T-helper 2 cell treated with Interferon-gamma antibody and Interleukin-4, amounts not matched to agents 100 ng/mL and 5 ng/mL, for 36 hours (primary cell): ENCODE results near the gene USP34. TPM values are rescaled to one million over a fixed set of nuclear protein-coding genes. Genes with fewer than 3 reads are reported as not detected.
"Not testable (repeated sequence)": the region's sequence is repeated elsewhere in the genome, so short reads cannot be mapped to it uniquely, and the experiment has no call there.

ENCODE experiments used
- intact Hi-C: fragments of 100-400 bp; cut with micrococcal nuclease; formaldehyde crosslinking; loops from one replicate; pipeline ENCODE4 v1.15.1; 2023
- total RNA-seq: library from RNA; stranded (reverse); gene quantifications from 2 replicates; pipeline ENCODE4 v1.2.3, GENCODE V29; 2022

Gene USP34
- total RNA-seq, 1 donor from 2014 or later = 96.6 TPM

DNA sequence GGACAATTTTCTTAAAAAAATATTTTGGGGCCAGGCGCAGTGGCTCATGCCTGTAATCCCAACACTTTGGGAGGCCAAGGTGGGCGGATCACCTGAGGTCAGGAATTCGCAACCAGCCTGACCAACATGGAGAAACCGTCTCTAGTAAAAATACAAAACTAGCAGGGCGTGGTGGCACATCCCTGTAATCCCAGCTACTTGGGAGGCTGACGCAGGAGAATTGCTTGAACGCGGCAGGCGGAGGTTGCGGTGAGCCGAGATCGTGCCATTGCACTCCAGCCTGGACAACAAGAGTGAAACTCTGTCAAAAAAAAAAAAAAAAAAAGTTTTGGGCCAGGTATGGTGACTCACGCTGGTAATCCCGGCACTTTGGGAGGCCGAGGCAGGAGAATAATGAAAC is 276.2 kb downstream of the USP34 start:
- intact Hi-C loops = not testable (repeated sequence)

DNA sequence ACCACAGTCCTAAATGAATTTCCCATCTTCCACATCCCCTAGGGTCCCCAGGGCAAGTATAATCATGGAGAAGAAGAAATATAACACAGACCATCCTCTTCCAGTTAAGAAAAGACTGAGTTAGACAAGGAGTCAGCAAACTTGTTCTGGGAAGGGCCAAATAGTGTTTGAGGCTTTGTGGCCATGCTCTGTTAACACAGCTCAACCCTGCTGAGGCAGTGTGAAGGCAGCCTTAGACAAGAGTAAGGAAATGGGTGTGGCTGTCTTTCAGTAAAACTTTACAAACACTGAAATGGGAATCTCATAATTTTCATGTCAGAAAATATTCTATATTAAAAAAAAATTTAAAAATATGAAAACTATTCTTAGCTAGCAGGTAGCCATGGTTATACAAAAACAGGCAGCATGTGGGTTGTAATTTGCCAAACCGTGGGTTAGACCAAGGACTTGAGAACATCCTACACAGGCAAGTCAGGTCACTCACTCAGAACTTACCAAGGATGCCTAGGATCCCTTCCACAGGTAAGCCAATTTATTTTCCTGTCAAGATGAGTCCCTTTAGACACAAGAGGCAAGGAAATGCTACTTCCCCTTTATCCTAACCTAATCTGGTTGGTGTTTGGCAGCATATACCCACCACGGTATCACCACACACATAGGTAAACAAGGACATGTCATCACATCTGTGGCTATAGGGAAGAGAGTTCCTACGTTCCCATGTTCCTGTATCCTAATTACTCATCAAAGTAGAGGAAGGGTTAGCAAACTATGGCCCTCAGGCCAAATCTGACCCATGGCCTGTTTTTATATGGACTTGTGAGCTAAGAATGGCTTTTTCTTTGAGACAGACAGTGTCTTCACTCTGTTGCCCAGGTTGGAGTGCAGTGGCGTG is 277.0 kb downstream of the USP34 start:
- intact Hi-C loops = no loop called here

DNA sequence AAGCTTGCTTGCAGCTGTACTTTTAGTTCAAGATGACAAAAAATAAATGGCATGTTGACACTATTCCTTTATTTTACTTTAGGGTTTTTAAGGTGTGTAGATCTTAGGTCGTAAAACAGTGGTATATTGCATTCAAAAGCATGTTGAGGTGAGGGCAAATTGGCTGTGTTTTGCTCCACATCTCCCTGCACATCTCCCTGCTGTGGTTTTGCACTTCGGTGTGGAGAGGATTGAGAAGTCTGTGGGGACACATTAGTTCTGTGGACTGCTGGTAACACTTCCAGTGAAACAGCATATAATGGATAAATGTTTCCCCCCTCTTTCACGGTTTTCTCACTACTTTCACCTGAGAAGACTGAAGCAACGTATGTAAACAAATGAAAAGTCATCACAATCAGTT is 283.8 kb downstream of the USP34 start:
- intact Hi-C loops = no loop called here

DNA sequence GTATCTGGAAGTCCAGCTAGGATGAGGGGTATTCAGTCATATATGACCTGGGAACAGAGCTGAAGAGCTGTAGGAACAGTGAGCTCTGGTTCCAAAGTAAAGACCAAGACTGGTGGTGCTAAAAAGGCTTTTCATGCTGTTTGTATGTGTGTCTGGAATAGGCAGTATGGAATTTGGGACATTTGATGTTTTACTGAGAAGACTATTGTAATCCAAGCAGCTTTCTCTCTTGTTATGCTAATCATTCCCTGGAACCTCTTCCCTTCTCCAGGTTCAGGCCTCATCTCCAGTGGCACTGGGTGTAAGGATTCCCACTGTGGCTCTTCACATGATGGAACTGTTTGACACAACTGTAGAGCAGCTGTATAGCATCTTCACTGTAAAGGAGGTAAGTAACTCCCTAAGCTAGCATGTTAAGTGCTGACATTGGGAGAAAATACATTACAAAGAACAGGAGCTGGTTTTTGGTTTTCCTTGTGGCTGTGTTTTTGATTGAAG is 285.6 kb downstream of the USP34 start:
- intact Hi-C loops = no loop called here

DNA sequence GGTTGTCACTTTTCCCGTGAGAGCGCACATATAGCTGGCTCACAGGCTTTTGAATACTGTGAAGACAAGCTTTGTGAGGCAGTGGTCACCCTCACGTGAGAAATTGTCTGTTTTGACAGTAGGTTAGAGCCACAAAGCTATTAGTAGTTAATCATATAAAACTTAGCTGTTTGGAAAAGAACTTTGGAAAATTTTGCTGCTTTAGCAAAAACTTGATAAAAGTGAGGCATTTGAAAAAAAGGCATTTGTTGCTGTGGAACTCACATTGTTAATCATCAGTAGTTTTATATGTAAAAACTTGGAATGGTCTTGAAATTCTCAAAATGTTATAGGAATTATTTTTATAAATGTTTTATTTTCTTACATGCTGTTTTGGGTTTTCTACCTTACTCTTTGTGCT is 286.6 kb downstream of the USP34 start:
- intact Hi-C loops = no loop called here

DNA sequence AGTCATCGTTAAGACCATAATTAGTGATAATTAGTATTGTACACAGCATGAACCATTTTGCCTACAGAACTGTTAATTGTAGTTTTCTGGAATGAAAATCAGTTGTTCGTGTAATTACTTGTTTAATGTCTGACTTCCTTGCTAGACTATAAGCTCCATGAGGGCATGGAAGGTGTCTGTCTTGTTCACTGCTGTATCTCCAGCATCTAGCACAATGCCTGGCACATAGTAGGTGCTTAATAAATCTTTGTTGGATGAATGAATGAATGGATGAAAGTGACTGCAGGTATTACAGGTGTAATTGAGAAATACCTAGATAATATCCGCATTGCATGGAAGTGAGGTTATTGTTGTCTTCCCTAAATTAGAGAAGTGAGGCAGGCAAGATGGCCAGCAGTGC is 287.1 kb downstream of the USP34 start:
- intact Hi-C loops = no loop called here

DNA sequence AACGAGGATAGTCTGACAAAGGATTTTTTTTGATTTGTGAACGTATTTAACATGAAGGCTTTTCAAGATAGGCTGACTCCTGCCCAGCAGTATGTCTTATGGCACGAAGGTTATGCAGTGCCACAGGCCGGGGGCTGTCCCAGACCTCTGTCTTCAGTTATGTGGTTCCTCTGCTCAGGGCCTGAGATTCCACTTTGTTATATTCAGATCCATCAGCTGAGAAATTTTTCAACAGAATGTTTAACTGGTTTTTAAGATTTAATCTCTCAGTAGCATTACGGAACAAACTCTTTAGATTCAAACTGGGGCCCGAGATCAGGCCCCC is 288.9 kb downstream of the USP34 start:
- intact Hi-C loops = no loop called here

DNA sequence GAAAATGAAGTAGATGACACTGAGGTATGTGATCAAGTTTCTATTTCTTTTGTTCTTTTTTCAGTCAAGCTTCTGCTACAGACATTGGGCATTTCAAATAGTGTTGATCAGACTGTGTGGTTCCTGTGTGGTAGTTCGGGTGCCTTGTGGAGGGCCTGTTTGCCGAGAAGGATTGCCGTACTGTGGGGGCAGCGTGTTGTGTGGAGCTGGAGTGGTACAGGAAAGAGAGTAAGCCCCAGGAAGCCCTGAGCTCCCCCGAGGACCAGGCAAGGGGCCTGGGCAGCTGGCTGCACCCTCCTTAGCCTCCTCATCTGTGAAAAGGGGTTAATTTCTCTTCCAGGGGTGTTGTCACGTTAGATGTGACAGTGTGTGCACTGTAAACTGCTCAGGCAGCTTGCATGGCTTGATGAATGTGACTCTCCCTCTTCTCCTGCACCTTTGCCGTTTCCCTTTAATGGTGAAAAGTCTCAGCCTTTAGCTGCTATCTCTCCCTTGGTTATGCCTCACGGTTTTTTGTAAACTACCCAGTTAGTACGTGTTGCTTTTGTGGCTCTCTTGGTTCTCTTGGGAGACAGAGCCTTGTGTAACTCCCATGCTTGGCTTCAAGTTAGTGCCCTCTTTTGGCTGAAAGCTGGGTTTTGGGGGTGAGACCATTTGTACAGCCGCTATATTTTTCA is 289.4 kb downstream of the USP34 start:
- intact Hi-C loops = no loop called here

DNA sequence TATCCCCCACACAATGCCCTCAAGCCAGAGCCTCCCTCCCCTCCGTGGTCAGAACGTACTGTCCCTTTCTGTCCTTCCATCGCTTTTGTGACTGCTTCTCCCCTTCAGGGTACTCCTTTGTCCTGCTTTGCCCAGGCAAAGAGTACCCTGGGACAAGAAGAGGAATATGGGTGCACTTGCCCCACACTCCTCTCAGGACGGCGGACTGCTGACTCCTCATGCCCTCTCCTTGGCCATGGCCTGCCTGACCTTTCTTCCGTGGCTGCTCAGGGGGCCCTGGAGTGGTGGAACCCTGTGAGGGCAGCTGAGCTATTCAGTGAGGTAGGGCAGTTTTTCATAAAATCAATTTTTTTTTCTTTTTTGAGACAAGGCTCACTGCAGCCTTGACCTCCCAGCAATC is 290.2 kb downstream of the USP34 start:
- intact Hi-C loops = no loop called here

DNA sequence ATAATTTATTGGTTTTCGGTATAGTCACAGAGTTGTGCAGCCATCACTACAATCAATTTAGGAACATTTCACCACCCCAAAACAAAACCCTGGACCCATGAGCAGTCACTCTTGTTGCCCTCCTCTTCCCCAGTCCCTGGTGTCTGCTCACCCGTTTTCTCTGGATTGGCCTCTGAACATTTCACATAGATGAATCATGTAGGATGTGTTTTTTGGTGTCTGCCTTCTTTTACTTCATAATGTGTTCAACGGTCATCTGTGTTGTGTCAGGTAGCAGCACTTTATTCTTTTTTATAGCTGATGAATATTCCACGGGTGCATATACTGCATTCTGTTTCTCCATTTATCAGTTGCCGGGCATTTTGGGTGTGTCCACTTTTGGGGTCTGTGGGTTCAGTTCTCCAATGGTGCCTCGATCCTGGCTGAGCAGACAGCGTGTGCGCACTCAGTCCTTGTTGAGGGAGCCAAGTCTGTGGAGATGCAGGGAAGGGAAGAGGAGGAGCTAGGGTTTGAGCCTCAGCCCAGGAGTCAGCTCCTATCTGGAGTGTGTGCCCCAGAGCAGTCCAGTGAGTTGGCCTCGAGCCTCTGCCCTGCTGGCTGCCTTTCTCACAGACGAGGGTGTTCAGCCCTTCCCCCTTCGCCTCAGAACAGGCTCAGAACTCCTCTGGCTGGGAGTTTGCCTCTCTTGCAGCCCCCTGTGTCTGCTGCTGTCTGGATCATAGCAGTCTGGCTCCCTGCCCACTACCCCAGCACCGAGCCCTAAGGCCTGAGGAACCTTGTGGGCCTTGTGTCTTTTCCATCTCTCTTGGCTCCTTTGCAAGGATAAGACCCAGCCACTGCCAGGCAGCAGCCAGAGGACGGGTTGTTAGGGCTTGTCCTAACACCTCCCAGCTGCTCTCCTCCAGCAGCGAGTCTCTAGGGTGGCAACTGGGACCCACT is 290.9 kb downstream of the USP34 start:
- intact Hi-C loops = loop anchor here (5.0 kb wide), 2 partner anchors 363 to 582 kb away; no protein-coding TSS in a partner anchor

DNA sequence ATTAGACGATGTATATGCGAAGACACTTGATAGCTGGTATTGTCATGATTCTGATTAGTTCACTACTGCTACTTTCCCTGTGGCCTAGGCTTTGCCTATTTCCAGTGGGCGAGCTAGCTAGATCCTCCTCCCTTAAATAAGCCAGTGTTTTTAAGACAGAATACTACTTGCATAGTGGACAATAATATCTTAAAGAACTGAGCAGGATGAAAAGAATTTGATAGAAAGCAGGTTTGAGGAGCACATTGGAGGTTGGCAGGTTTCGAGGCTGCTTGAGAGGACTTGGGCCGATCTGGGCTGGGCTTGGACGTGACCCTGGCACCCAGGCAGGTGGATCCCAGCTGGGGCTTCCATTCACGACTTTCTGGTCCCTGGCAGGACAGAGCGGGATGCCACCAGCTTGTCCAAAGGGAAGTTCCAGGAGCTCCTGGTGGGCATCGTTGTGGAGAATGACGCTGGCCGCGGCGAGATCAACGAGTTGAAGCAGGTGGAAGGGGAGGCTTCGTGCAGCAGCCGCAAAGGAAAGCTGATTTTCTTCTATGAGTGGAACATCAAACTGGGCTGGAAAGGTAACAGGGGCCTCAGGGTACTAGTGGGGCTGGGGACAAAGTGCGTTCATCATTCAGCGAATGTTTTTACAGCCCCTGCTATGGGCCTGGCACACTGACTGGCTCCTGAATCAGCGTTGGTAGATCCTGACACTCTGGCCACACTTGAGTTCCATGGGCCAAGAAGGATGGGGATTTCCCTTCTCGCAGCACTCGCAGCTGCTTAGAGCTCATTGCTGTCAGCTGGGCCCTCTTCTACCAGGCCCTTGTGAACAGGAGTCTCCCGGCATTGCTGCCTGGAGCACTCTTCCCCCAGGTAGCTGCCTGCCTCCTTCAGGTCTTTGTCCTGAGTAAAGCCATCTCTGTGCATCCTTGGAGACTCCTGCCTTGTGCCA is 292.0 kb downstream of the USP34 start:
- intact Hi-C loops = loop anchor here (5.0 kb wide), 2 partner anchors 362 to 583 kb away; no protein-coding TSS in a partner anchor

DNA sequence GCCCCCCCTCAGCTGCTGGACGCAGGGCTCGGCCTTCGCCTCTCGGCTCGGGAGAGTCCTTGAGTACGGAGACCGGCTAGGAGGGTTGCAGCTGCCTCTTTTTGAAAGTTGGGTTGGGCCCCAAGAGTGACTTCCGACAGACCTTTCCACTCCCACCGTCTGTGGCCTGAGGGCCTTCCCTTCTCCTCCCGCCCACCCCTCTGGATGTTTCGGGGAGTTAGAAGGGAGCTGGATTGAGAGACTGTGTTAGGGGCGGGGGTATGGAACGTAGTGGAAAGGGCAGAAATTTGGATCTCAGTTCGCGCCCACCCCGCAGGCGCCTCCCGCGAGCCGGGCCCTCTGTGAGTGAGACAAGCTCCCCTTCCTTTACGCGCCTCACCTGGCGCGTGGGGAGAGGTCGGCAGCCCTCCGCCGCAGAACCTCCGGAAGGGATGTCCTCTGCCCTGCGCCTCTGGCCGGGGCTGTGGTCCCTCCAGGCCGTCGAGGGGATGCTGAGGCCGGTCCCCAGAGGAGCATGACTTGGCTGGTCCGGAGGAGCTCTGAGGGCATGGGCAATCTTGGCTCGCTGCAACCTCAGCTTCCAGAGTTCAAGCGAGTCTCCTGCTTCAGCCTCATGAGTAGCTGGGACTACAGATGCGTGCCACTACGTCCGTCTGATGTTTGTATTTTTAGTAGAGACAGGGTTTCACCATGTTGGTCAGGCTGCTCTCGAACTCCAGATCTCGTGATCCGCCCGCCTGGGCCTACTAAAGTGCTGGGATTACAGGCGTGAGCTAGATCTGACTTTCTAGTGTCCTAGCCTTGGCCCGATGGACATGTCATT is 292.9 kb downstream of the USP34 start:
- intact Hi-C loops = loop anchor here (1.0 to 5.0 kb wide), 10 partner anchors 33 to 1019 kb away; partner anchors contain the start of genes B3GNT2, PAPOLG, PEX13 and REL

DNA sequence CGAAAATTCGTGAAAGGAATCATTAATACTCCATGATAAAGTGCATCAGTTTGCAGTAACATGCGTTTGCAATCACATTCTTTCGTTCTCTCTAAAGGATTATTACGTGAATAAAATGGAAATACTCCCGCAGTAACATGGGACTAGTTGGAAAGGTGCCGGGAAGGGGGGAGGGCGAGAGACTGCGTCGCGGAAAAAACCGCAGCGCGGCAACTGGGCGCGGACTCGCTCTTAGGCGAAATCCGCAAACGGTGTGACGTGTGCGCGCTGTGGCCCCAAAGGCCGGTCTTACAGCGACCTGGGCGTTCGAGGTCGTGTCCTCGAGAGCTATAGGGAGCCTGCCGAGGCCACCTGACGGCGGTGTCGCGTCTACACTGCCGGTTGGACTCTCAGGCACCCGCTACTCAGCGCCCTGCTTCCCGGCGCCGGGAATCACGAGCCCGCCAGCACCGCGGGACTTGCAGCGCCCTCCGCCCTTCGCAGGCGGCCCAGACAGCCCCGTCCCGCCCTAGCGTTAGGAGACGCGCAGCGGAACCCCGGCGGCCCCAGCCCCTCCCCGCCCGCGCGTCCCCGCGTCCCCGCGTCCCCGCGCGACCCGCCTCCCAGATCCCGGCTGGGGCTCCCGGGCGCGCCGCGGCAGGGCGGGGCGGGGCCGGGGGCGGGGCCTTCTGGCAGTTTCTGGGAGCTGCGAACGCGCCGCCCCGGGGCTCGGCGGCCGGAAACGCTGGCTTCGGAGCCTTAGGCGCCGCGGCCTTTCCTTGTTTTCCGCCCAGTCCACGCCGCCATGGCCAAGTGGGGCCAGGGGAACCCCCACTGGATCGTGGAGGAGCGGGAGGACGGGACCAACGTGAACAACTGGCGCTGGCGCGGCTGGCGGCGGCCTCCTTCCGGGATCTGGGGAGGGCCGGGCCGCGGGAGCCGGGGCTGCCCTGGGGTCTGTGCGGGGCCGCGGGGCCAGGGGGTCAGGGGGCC is 293.8 kb downstream of the USP34 start:
- intact Hi-C loops = loop anchor here (1.0 to 5.0 kb wide), 10 partner anchors 32 to 1020 kb away; partner anchors contain the start of genes B3GNT2, PAPOLG, PEX13 and REL

DNA sequence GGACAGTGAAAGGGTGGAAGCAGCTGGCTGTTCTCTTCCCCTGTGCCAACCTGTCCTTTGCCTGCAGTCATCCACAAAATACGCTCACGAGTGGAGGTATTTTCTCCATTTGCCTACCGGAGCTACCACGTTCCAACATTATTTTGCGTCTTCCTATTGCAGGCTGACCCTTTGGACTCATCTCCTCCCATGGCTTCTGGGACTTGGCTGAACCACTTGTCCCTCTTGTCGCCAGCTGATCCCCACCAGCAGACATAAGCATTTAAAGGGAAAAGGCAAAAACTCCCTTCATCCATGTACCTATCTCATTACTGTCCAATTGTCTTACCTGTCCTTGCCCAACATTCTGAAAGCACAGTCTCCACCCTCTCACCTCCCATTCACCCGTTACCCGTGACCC is 295.9 kb downstream of the USP34 start:
- intact Hi-C loops = loop anchor here (5.0 kb wide), 2 partner anchors 358 to 587 kb away; no protein-coding TSS in a partner anchor

DNA sequence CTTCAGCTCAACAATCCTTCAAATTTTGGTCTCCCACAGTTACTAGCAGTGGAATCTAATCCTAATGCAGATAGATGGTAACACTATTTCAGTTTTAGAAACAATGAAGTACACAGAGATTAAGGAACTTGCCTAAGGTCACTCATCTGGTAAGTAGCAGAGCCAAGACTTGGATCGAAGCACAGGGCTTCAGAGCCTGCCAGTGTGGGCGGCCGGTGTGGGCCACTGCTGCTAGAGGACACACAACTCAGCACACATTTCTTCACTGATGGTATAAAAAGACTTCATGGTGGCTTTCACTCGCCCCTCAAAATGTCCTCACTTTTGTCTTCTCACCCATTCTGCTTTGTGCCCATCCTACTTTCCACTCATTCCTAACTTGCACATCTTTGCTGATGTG is 297.8 kb downstream of the USP34 start:
- intact Hi-C loops = no loop called here

DNA sequence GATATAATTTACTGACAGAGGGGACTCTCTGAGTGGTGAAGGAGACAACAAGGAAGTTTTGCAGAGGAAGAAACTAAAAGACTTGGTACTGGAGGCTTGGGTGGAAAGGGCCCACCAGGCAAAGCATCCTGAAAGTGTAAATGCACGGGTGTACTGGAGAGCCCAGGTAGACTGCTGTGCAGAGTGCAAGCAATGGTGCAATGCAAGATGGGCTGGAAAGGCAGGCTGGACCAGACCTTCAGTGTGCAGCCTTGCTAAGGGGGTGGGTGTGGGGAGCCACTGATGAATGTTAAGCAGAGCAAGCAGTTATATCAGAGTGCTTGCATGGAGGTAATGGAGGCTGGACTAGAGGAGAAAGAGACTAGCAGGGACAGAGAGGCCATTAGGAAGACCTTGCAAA is 298.2 kb downstream of the USP34 start:
- intact Hi-C loops = no loop called here

DNA sequence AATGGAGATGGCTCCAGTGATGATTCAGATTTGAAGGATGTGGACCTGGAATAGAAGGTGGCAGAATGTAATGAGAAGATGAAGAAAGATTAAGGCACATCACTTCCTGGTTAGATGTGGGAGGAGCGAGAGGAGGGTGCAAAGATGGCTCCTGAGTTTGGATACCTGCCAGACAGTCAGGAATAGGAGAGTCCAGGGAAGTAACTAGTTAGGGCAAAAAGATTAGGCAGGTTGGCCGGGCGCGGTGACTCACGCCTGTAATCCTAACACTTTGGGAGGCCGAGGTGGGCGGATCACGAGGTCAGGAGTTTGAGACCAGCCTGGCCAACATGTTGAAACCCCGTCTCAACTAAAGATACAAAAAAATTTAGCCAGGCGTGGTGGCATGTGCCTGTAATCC is 303.3 kb downstream of the USP34 start:
- intact Hi-C loops = no loop called here

DNA sequence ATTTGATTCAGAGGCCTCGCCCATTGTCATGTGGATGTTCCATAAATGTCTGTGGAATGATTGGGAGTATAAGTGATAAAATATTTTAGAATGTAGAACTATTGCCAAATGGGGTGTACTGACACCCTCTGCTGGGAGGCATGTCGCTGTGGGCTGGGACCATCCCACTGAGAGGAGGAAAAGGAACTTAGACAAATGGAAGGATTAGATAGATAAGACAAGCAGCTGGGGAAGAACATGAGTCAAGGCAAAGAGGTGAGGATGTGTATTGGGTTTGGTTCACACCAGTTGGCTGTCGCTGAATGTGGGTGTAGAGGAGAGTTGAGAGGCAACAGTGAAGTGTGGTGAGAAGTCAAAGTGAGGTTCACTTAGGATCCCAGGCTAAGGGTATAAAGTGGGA is 304.9 kb downstream of the USP34 start:
- intact Hi-C loops = no loop called here
